ENCODE measurements around the gene CNNM1. TPM values are rescaled to one million over a fixed set of nuclear protein-coding genes. Genes with fewer than 3 reads are reported as not detected.

CNNM1 gene
- total and polyA plus RNA-seq, 4 donors, result 1.6 to 7.5 (median 6.6) TPM

GRCh38 chr10:99365736-99366135 is 36.6 kb downstream of the CNNM1 start:
- Histone ChIP-seq H3K4me3 (ENCODE audit: low read depth, low read length) (no peak overlapping the region), H3K27me3 (ENCODE audit: control insufficient read depth, insufficient read depth, low read length) (no peaks in the 10 kb centered on the region), H3K36me3 (ENCODE audit: control insufficient read depth, insufficient read depth, low read length) (peaks cover 2% of the 10 kb centered on the region), H3K4me1 (ENCODE audit: control insufficient read depth, insufficient read depth, low read length) (no peaks in the 10 kb centered on the region), H3K27ac (ENCODE audit: low read depth, low read length) (no peak overlapping the region), H3K9me3 (ENCODE audit: control insufficient read depth, insufficient read depth, low read length) (no peaks in the 10 kb centered on the region)
- no peak for DNase-seq (ENCODE audit: low read depth in 4 of 6, low spot score in 6 of 6)
- no CpG with 5 or more reads among the region's 1 CpG for WGBS (ENCODE audit: insufficient coverage)

GRCh38 chr10:99366666-99367065 is 37.5 kb downstream of the CNNM1 start:
- peaks cover 2% of the 10 kb centered on the region for H3K36me3 ChIP-seq (ENCODE audit: control insufficient read depth, insufficient read depth, low read length)
- no peaks in the 10 kb centered on the region for H3K27me3 ChIP-seq (ENCODE audit: control insufficient read depth, insufficient read depth, low read length)
- no peak overlapping the region for H3K27ac ChIP-seq (ENCODE audit: low read depth, low read length)
- no peak for DNase-seq (ENCODE audit: low read depth in 4 of 6, low spot score in 6 of 6)
- no peaks in the 10 kb centered on the region for H3K4me1 ChIP-seq (ENCODE audit: control insufficient read depth, insufficient read depth, low read length)
- WGBS (ENCODE audit: insufficient coverage), result no CpG with 5 or more reads among the region's 2 CpGs
- H3K9me3 ChIP-seq (ENCODE audit: control insufficient read depth, insufficient read depth, low read length), result no peaks in the 10 kb centered on the region
- H3K4me3 ChIP-seq (ENCODE audit: low read depth, low read length), result no peak overlapping the region

GRCh38 chr10:99368646-99369045 is 39.5 kb downstream of the CNNM1 start:
- Histone ChIP-seq H3K4me3 (ENCODE audit: low read depth, low read length) (no peak overlapping the region), H3K9me3 (ENCODE audit: control insufficient read depth, insufficient read depth, low read length) (no peaks in the 10 kb centered on the region), H3K27ac (ENCODE audit: low read depth, low read length) (no peak overlapping the region), H3K27me3 (ENCODE audit: control insufficient read depth, insufficient read depth, low read length) (no peaks in the 10 kb centered on the region), H3K36me3 (ENCODE audit: control insufficient read depth, insufficient read depth, low read length) (peaks cover 2% of the 10 kb centered on the region), H3K4me1 (ENCODE audit: control insufficient read depth, insufficient read depth, low read length) (no peaks in the 10 kb centered on the region)
- 83% methylated on average over 1 of the region's 1 CpG for WGBS (ENCODE audit: insufficient coverage)
- DNase-seq (ENCODE audit: low read depth in 4 of 6, low spot score in 6 of 6), result no peak

GRCh38 chr10:99369126-99369525 is 40.0 kb downstream of the CNNM1 start:
- Histone ChIP-seq H3K4me3 (ENCODE audit: low read depth, low read length) (no peak overlapping the region), H3K9me3 (ENCODE audit: control insufficient read depth, insufficient read depth, low read length) (no peaks in the 10 kb centered on the region), H3K27ac (ENCODE audit: low read depth, low read length) (no peak overlapping the region), H3K4me1 (ENCODE audit: control insufficient read depth, insufficient read depth, low read length) (no peaks in the 10 kb centered on the region), H3K36me3 (ENCODE audit: control insufficient read depth, insufficient read depth, low read length) (peaks cover 2% of the 10 kb centered on the region), H3K27me3 (ENCODE audit: control insufficient read depth, insufficient read depth, low read length) (no peaks in the 10 kb centered on the region)
- no peak for DNase-seq (ENCODE audit: low read depth in 4 of 6, low spot score in 6 of 6)
- 100% methylated on average over 3 of the region's 5 CpGs for WGBS (ENCODE audit: insufficient coverage)

GRCh38 chr10:99369551-99369950 is 40.4 kb downstream of the CNNM1 start:
- H3K4me1 ChIP-seq (ENCODE audit: control insufficient read depth, insufficient read depth, low read length), result no peaks in the 10 kb centered on the region
- no CpG with 5 or more reads among the region's 3 CpGs for WGBS (ENCODE audit: insufficient coverage)

GRCh38 chr10:99370993-99371392 is 41.8 kb downstream of the CNNM1 start:
- Histone ChIP-seq H3K27ac (ENCODE audit: low read depth, low read length) (no peak overlapping the region), H3K4me3 (ENCODE audit: low read depth, low read length) (no peak overlapping the region), H3K27me3 (ENCODE audit: control insufficient read depth, insufficient read depth, low read length) (no peaks in the 10 kb centered on the region), H3K36me3 (ENCODE audit: control insufficient read depth, insufficient read depth, low read length) (no peaks in the 10 kb centered on the region), H3K9me3 (ENCODE audit: control insufficient read depth, insufficient read depth, low read length) (no peaks in the 10 kb centered on the region), H3K4me1 (ENCODE audit: control insufficient read depth, insufficient read depth, low read length) (no peaks in the 10 kb centered on the region)
- peak in 1 of 6 donors; percentile 51 for DNase-seq (ENCODE audit: low read depth in 4 of 6, low spot score in 6 of 6)
- WGBS (ENCODE audit: insufficient coverage), result no CpG with 5 or more reads among the region's 2 CpGs

More at GRCh38 chr10:99369551-99369950, 40.4 kb downstream of the CNNM1 start:
- Histone ChIP-seq H3K9me3 (ENCODE audit: control insufficient read depth, insufficient read depth, low read length) (no peaks in the 10 kb centered on the region), H3K27ac (ENCODE audit: low read depth, low read length) (no peak overlapping the region), H3K4me3 (ENCODE audit: low read depth, low read length) (no peak overlapping the region), H3K27me3 (ENCODE audit: control insufficient read depth, insufficient read depth, low read length) (no peaks in the 10 kb centered on the region), H3K36me3 (ENCODE audit: control insufficient read depth, insufficient read depth, low read length) (peaks cover 2% of the 10 kb centered on the region)
- DNase-seq (ENCODE audit: low read depth in 4 of 6, low spot score in 6 of 6), result no peak

- no peak overlapping the region for H3K4me3 ChIP-seq (ENCODE audit: low read depth, low read length)
- H3K9me3 ChIP-seq (ENCODE audit: control insufficient read depth, insufficient read depth, low read length), result no peaks in the 10 kb centered on the region
- H3K27me3 ChIP-seq (ENCODE audit: control insufficient read depth, insufficient read depth, low read length), result no peaks in the 10 kb centered on the region
- no peaks in the 10 kb centered on the region for H3K4me1 ChIP-seq (ENCODE audit: control insufficient read depth, insufficient read depth, low read length)
- no peak overlapping the region for H3K27ac ChIP-seq (ENCODE audit: low read depth, low read length)
- 74% methylated on average over 5 of the region's 9 CpGs for WGBS (ENCODE audit: insufficient coverage)
- no peak for DNase-seq (ENCODE audit: low read depth in 4 of 6, low spot score in 6 of 6)
- no peaks in the 10 kb centered on the region for H3K36me3 ChIP-seq (ENCODE audit: control insufficient read depth, insufficient read depth, low read length)
Observed at GRCh38 chr10:99372546-99373271, 43.6 kb downstream of the CNNM1 start.

GRCh38 chr10:99374526-99374925 is 45.4 kb downstream of the CNNM1 start:
- no peak for DNase-seq (ENCODE audit: low read depth in 4 of 6, low spot score in 6 of 6)
- H3K9me3 ChIP-seq (ENCODE audit: control insufficient read depth, insufficient read depth, low read length), result no peaks in the 10 kb centered on the region
- WGBS (ENCODE audit: insufficient coverage), result no CpG with 5 or more reads among the region's 2 CpGs
- H3K36me3 ChIP-seq (ENCODE audit: control insufficient read depth, insufficient read depth, low read length), result no peaks in the 10 kb centered on the region
- no peak overlapping the region for H3K27ac ChIP-seq (ENCODE audit: low read depth, low read length)
- no peaks in the 10 kb centered on the region for H3K27me3 ChIP-seq (ENCODE audit: control insufficient read depth, insufficient read depth, low read length)
- H3K4me1 ChIP-seq (ENCODE audit: control insufficient read depth, insufficient read depth, low read length), result no peaks in the 10 kb centered on the region
- no peak overlapping the region for H3K4me3 ChIP-seq (ENCODE audit: low read depth, low read length)

- Histone ChIP-seq H3K27me3 (ENCODE audit: control insufficient read depth, insufficient read depth, low read length) (no peaks in the 10 kb centered on the region), H3K4me3 (ENCODE audit: low read depth, low read length) (no peak overlapping the region), H3K27ac (ENCODE audit: low read depth, low read length) (no peak overlapping the region), H3K36me3 (ENCODE audit: control insufficient read depth, insufficient read depth, low read length) (no peaks in the 10 kb centered on the region), H3K4me1 (ENCODE audit: control insufficient read depth, insufficient read depth, low read length) (no peaks in the 10 kb centered on the region), H3K9me3 (ENCODE audit: control insufficient read depth, insufficient read depth, low read length) (no peaks in the 10 kb centered on the region)
- no peak for DNase-seq (ENCODE audit: low read depth in 4 of 6, low spot score in 6 of 6)
- 82% methylated on average over 3 of the region's 3 CpGs for WGBS (ENCODE audit: insufficient coverage)
Observed at GRCh38 chr10:99374972-99375371, 45.8 kb downstream of the CNNM1 start.

GRCh38 chr10:99375426-99375825 is 46.3 kb downstream of the CNNM1 start:
- Histone ChIP-seq H3K27me3 (ENCODE audit: control insufficient read depth, insufficient read depth, low read length) (no peaks in the 10 kb centered on the region), H3K36me3 (ENCODE audit: control insufficient read depth, insufficient read depth, low read length) (no peaks in the 10 kb centered on the region), H3K4me3 (ENCODE audit: low read depth, low read length) (no peak overlapping the region), H3K4me1 (ENCODE audit: control insufficient read depth, insufficient read depth, low read length) (no peaks in the 10 kb centered on the region), H3K27ac (ENCODE audit: low read depth, low read length) (no peak overlapping the region), H3K9me3 (ENCODE audit: control insufficient read depth, insufficient read depth, low read length) (no peaks in the 10 kb centered on the region)
- DNase-seq (ENCODE audit: low read depth in 4 of 6, low spot score in 6 of 6), result no peak

Measured in spinal cord (tissue), 10 donors.